Osteoblast (primary cell): ENCODE data around the gene MZB1. TPM values are rescaled to one million over a fixed set of nuclear protein-coding genes. Genes with fewer than 3 reads are reported as not detected.
"Not testable (repeated sequence)": the region's sequence is repeated elsewhere in the genome, so short reads cannot be mapped to it uniquely, and the experiment has no call there.

Experiments used
- DNase-seq: peaks from one replicate; pipeline ENCODE4 v3.0.0; 2011; ENCODE audit warnings: low spot score, mixed read lengths; ENCODE audit not compliant: insufficient read length; ENCODE audit errors: missing footprints
- H2AFZ ChIP-seq: 2 replicates; pipeline ENCODE4 v1.6.0; 2011; ENCODE audit warnings: mild to moderate bottlenecking, low read length
- H3K27ac ChIP-seq: 2 replicates; pipeline ENCODE4 v1.5.1; 2011; ENCODE audit warnings: mild to moderate bottlenecking, low read depth, low read length, moderate library complexity
- H3K27me3 ChIP-seq: 2 replicates; pipeline ENCODE4 v1.6.0; 2012; ENCODE audit warnings: mild to moderate bottlenecking, control low read depth, inconsistent platforms, low read length, moderate library complexity; ENCODE audit not compliant: insufficient read depth
- H3K36me3 ChIP-seq: 2 replicates; pipeline ENCODE4 v1.5.1; 2011; ENCODE audit warnings: mild to moderate bottlenecking, low read length, control low read depth, moderate library complexity; ENCODE audit not compliant: insufficient read depth
- H3K4me1 ChIP-seq: 2 replicates; pipeline ENCODE4 v1.5.1; 2011; ENCODE audit warnings: mild to moderate bottlenecking, low read length, control low read depth, moderate library complexity; ENCODE audit not compliant: insufficient read depth
- H3K4me2 ChIP-seq: 2 replicates; pipeline ENCODE4 v1.6.0; 2011; ENCODE audit warnings: mild to moderate bottlenecking, low read length; ENCODE audit not compliant: insufficient read depth
- H3K4me3 ChIP-seq: fragments of 200-600 bp; sonication (generic); 3 replicates; pipeline ENCODE4 v1.5.1; 2012; ENCODE audit warnings: mild to moderate bottlenecking, low read length, inconsistent platforms; ENCODE audit not compliant: insufficient read depth
- H3K79me2 ChIP-seq: 2 replicates; pipeline ENCODE4 v1.6.0; 2012; ENCODE audit warnings: mild to moderate bottlenecking, low read length, control low read depth, inconsistent platforms; ENCODE audit not compliant: insufficient read depth
- H3K9me3 ChIP-seq: 2 replicates; pipeline ENCODE4 v1.5.1; 2011; ENCODE audit warnings: low read depth, low read length, control low read depth
- H4K20me1 ChIP-seq: 2 replicates; pipeline ENCODE4 v1.6.0; 2012; ENCODE audit warnings: mild to moderate bottlenecking, low read length, control low read depth; ENCODE audit not compliant: insufficient read depth
- total RNA-seq: library from RNA; depleted of rRNA; stranded (reverse); fragments of >200 nt; gene quantifications from 2 replicates; pipeline ENCODE4 v1.2.3, GENCODE V29; 2012
- TF ChIP-seq, protein P1 (sequence below): IDR thresholded peaks from 2 replicates; pipeline ENCODE4 v1.5.1; 2011; ENCODE audit warnings: mild to moderate bottlenecking, low read depth, low read length, moderate library complexity; ENCODE audit errors: extremely low read depth

MZB1 gene
- total RNA-seq, 1 donor: not detected

- TF ChIP-seq, protein P1, sequence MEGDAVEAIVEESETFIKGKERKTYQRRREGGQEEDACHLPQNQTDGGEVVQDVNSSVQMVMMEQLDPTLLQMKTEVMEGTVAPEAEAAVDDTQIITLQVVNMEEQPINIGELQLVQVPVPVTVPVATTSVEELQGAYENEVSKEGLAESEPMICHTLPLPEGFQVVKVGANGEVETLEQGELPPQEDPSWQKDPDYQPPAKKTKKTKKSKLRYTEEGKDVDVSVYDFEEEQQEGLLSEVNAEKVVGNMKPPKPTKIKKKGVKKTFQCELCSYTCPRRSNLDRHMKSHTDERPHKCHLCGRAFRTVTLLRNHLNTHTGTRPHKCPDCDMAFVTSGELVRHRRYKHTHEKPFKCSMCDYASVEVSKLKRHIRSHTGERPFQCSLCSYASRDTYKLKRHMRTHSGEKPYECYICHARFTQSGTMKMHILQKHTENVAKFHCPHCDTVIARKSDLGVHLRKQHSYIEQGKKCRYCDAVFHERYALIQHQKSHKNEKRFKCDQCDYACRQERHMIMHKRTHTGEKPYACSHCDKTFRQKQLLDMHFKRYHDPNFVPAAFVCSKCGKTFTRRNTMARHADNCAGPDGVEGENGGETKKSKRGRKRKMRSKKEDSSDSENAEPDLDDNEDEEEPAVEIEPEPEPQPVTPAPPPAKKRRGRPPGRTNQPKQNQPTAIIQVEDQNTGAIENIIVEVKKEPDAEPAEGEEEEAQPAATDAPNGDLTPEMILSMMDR: no peak
- Histone ChIP-seq H3K4me2 (no peak overlapping the region), H3K4me3 (no peak overlapping the region), H4K20me1 (peaks cover 71% of the 10 kb centered on the region), H3K4me1 (peaks cover 4% of the 10 kb centered on the region), H3K27ac (no peak overlapping the region), H3K27me3 (no peaks in the 10 kb centered on the region), H3K9me3 (no peaks in the 10 kb centered on the region), H3K36me3 (peaks cover 8% of the 10 kb centered on the region), H3K79me2 (peaks cover 97% of the 10 kb centered on the region), H2AFZ (no peak overlapping the region)
- DNase-seq: no peak
Observed at GRCh38 chr5:139354186-139354585, 35.5 kb downstream of the MZB1 start.

GRCh38 chr5:139347863-139348262, 41.9 kb downstream of the MZB1 start:
- DNase-seq, H3K9me3 ChIP-seq, H3K27me3 ChIP-seq, H3K4me2 ChIP-seq, H3K27ac ChIP-seq, H2AFZ ChIP-seq, H3K36me3 ChIP-seq, H3K4me3 ChIP-seq: not testable (repeated sequence)
- Histone ChIP-seq H3K79me2 (peaks cover 99% of the 10 kb centered on the region), H4K20me1 (peaks cover 74% of the 10 kb centered on the region), H3K4me1 (peaks cover 12% of the 10 kb centered on the region)

DNA sequence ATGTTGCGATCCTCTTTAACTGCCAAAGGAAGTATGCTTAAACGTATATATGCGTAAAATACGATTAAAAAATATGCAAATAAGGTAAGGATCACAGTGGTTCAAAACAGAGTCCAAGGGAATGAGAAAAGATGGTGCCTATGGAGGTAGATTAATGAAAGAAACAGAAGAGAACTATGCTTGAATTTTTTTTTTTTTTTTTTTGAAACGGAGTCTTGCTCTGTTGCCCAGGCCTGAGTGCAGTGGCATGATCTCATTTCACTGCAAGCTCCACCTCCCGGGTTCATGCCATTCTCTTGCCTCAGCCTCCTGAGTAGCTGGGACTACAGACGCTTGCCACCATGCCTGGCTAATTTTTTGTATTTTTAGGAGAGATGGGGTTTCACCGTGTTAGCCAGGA, 44.3 kb downstream of the MZB1 start:
- H4K20me1 ChIP-seq: peaks cover 64% of the 10 kb centered on the region
- H3K9me3 ChIP-seq, DNase-seq, H3K27me3 ChIP-seq, H3K36me3 ChIP-seq, H3K4me2 ChIP-seq, H2AFZ ChIP-seq, H3K4me3 ChIP-seq, H3K27ac ChIP-seq: not testable (repeated sequence)
- peaks cover 22% of the 10 kb centered on the region for H3K4me1 ChIP-seq
- H3K79me2 ChIP-seq: peaks cover 88% of the 10 kb centered on the region

- Histone ChIP-seq H3K4me1 (peaks cover 22% of the 10 kb centered on the region), H3K27me3 (no peaks in the 10 kb centered on the region), H4K20me1 (peaks cover 53% of the 10 kb centered on the region), H3K27ac (no peak overlapping the region), H3K79me2 (peaks cover 75% of the 10 kb centered on the region), H3K4me3 (no peak overlapping the region), H3K36me3 (peaks cover 4% of the 10 kb centered on the region), H2AFZ (no peak overlapping the region), H3K9me3 (no peaks in the 10 kb centered on the region), H3K4me2 (no peak overlapping the region)
- TF ChIP-seq, protein P1: no peak
- DNase-seq: no peak
Observed at GRCh38 chr5:139344177-139344576, 45.5 kb downstream of the MZB1 start.

DNA sequence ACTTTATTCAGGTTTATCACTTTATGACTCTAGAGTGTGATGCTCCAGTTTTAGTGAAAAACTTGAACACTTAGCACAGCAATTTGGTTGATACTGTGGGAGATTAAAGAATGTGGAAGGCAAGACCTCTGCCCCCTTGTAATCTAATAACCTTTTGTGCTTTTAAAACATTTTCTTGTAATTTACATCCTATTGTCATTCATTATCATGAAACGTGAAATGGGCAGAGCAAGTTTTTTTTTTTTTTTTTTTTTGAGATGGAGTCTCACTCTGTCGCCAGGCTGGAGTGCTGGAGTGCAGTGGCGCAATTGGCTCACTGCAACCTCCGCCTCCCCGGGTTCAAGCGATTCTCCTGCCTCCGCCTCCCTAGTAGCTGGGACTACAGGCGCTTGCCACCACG, 46.2 kb downstream of the MZB1 start:
- Histone ChIP-seq H3K4me1 (peaks cover 22% of the 10 kb centered on the region), H3K27me3 (no peaks in the 10 kb centered on the region), H3K79me2 (peaks cover 68% of the 10 kb centered on the region), H4K20me1 (peaks cover 46% of the 10 kb centered on the region), H3K4me3 (peak overlapping the region; percentile 99), H3K36me3 (peaks cover 4% of the 10 kb centered on the region), H3K9me3 (no peaks in the 10 kb centered on the region), H2AFZ (no peak overlapping the region), H3K27ac (no peak overlapping the region), H3K4me2 (peak overlapping the region; percentile 100)
- TF ChIP-seq, protein P1: no peak
- no peak for DNase-seq
